HG03103 (cell line): Measurements from ENCODE around the gene DENND4C.
"Not testable (repeated sequence)": the region's sequence is repeated elsewhere in the genome, so short reads cannot be mapped to it uniquely, and the experiment has no call there.

Experiments used
- ATAC-seq: cut with Tn5 transposase; IDR thresholded peaks from one replicate; pipeline ENCODE4 v1.9.1; 2021; ENCODE audit warnings: low read depth; ENCODE audit not compliant: unreplicated experiment

Gene DENND4C

GRCh38 chr9:19265602-19266001 is 35.1 kb downstream of the DENND4C start:
- ATAC-seq: not testable (repeated sequence)

- not testable (repeated sequence) for ATAC-seq
These were observed 36.4 kb downstream of the DENND4C start for GRCh38 chr9:19266778-19267384.

- no peak for ATAC-seq
These were observed 39.1 kb downstream of the DENND4C start for GRCh38 chr9:19269582-19269981.

GRCh38 chr9:19270421-19270949 is 40.0 kb downstream of the DENND4C start:
- no peak for ATAC-seq

GRCh38 chr9:19271081-19271480 is 40.6 kb downstream of the DENND4C start:
- no peak for ATAC-seq

- no peak for ATAC-seq
These were observed 51.3 kb downstream of the DENND4C start for GRCh38 chr9:19281801-19282200.

GRCh38 chr9:19283072-19283710 is 52.7 kb downstream of the DENND4C start:
- no peak for ATAC-seq

- no peak for ATAC-seq
These were observed 54.2 kb downstream of the DENND4C start for GRCh38 chr9:19284729-19285128.

GRCh38 chr9:19286634-19287188 is 56.2 kb downstream of the DENND4C start:
- no peak for ATAC-seq

- ATAC-seq: no peak
These were observed 57.6 kb downstream of the DENND4C start for GRCh38 chr9:19288081-19288480.

- ATAC-seq: no peak
These were observed 59.6 kb downstream of the DENND4C start for GRCh38 chr9:19290103-19290502.

GRCh38 chr9:19294219-19294618 is 63.7 kb downstream of the DENND4C start:
- no peak for ATAC-seq

- no peak for ATAC-seq
These were observed 68.0 kb downstream of the DENND4C start for GRCh38 chr9:19298436-19299000.

GRCh38 chr9:19303216-19303615 is 72.7 kb downstream of the DENND4C start:
- no peak for ATAC-seq

GRCh38 chr9:19306568-19306967 is 76.1 kb downstream of the DENND4C start:
- ATAC-seq: no peak

- ATAC-seq: no peak
These were observed 79.8 kb downstream of the DENND4C start for GRCh38 chr9:19310246-19310645.

- ATAC-seq: no peak
These were observed 83.1 kb downstream of the DENND4C start for GRCh38 chr9:19313573-19313972.

GRCh38 chr9:19320495-19320894 is 90.0 kb downstream of the DENND4C start:
- no peak for ATAC-seq

GRCh38 chr9:19331877-19332276 is 101.4 kb downstream of the DENND4C start:
- ATAC-seq: no peak

GRCh38 chr9:19336166-19336565 is 105.7 kb downstream of the DENND4C start:
- ATAC-seq: no peak

GRCh38 chr9:19342947-19343346 is 112.5 kb downstream of the DENND4C start:
- no peak for ATAC-seq

GRCh38 chr9:19358701-19359100 is 128.2 kb downstream of the DENND4C start:
- ATAC-seq: no peak
